ENCODE results near the gene THADA.

DNA sequence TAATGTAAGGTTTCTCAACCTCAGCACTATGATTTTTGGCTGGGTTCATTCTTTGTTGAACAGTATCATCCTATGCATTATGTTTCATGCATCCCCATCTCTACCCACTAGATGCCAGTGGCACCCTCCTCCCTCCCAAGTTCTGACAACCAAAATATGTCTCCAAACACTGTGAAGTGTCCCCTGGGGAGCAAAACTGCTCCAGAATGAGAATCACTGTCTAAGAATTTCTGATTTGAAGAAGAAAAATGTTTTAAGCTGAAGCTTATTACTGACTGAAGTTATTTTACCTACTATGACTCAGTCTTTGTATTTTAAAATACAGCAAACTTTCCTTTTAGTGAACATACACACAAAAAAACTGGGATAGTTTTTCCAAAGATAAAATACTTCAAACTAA is 3.4 kb downstream of the THADA start:
- TF ChIP-seq, protein P1, sequence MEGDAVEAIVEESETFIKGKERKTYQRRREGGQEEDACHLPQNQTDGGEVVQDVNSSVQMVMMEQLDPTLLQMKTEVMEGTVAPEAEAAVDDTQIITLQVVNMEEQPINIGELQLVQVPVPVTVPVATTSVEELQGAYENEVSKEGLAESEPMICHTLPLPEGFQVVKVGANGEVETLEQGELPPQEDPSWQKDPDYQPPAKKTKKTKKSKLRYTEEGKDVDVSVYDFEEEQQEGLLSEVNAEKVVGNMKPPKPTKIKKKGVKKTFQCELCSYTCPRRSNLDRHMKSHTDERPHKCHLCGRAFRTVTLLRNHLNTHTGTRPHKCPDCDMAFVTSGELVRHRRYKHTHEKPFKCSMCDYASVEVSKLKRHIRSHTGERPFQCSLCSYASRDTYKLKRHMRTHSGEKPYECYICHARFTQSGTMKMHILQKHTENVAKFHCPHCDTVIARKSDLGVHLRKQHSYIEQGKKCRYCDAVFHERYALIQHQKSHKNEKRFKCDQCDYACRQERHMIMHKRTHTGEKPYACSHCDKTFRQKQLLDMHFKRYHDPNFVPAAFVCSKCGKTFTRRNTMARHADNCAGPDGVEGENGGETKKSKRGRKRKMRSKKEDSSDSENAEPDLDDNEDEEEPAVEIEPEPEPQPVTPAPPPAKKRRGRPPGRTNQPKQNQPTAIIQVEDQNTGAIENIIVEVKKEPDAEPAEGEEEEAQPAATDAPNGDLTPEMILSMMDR (IDR thresholded peaks at IDR 0.05 in 8 of 11, conservative IDR thresholded peaks at IDR 0.05 in 3 of 11) = no peak
- TF ChIP-seq POLR2A (IDR thresholded peaks at IDR 0.05) = no peak
